ENCODE results near the gene ARHGEF26. TPM values are rescaled to one million over a fixed set of nuclear protein-coding genes. Genes with fewer than 3 reads are reported as not detected.

The ARHGEF26 gene
- total and polyA plus RNA-seq, 7 donors = 2.3 to 125 (median 48.4) TPM

GRCh38 chr3:154235330-154235729 is 114.1 kb downstream of the ARHGEF26 start:
- 94 to 96% methylated on average over 1 of the region's 1 CpG for WGBS, 2 donors
- peaks cover 2 to 34% (median 5%) of the 10 kb centered on the region in 4 donors for H3K36me3 ChIP-seq
- H3K27me3 ChIP-seq = no peaks in the 10 kb centered on the region
- no peak overlapping the region for H3K27ac ChIP-seq
- TF ChIP-seq POLR2AphosphoS5 (IDR thresholded peaks at IDR 0.05) (no peak), CTCF (IDR thresholded peaks at IDR 0.05) (no peak), POLR2A (IDR thresholded peaks at IDR 0.05) (no peak), EP300 (IDR thresholded peaks at IDR 0.05) (no peak)
- intact Hi-C loops (cut with DNase I) = no loop called here
- H3K9me3 ChIP-seq = no peaks in the 10 kb centered on the region
- H3K4me1 ChIP-seq = peaks cover 0 to 19% (median 11%) of the 10 kb centered on the region in 4 donors
- no peak for DNase-seq
- H3K4me3 ChIP-seq = no peak overlapping the region

DNA sequence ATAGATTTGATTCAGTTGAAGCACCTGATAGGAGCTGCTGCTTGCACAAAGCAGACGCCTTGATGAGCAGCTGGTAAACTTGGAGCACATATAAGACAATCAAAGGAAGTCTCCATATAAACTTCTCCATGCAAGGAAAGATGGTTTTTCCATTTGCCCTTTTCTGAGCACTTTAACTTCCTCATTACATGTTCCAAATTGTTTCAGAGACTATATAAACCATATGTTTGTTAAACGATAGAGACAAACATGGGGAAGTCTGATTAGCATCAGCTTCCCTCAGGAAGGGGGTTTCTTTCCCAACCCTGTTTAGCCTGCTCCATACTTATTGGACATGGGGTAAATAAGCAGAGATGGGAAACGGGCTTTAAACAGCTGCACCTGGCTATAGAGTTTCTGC is 115.1 kb downstream of the ARHGEF26 start:
- Histone ChIP-seq H3K27me3 (no peaks in the 10 kb centered on the region), H3K27ac (no peak overlapping the region), H3K9me3 (no peaks in the 10 kb centered on the region), H3K4me3 (no peak overlapping the region), H3K4me1 (peaks cover 0 to 19% (median 10%) of the 10 kb centered on the region in 4 donors), H3K36me3 (peaks cover 4 to 44% (median 13%) of the 10 kb centered on the region in 4 donors)
- intact Hi-C loops (cut with DNase I) = no loop called here
- DNase-seq = no peak
- TF ChIP-seq POLR2A (IDR thresholded peaks at IDR 0.05) (no peak), POLR2AphosphoS5 (IDR thresholded peaks at IDR 0.05) (no peak), EP300 (IDR thresholded peaks at IDR 0.05) (no peak), CTCF (IDR thresholded peaks at IDR 0.05) (no peak)
- WGBS, 2 donors = 48 to 63% methylated on average over 3 of the region's 3 CpGs

DNA sequence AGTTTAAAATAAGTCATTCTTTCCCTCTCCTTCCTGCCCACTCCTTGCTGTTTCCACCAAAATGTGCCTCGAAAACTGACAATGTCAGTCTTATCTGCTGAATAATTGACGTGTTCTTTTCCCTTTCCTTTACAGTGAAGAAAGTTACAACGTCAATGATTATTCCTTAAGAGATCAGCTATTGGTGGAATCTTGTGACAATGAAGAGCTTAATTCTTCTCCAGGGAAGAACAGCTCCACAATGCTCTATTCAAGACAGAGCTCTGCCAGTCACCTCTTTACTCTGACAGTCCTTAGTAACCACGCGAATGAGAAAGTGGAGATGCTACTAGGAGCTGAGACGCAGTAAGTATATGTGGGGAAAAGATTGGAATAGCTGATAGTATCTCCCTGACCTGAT is 119.0 kb downstream of the ARHGEF26 start:
- TF ChIP-seq EP300 (IDR thresholded peaks at IDR 0.05) (no peak), POLR2A (IDR thresholded peaks at IDR 0.05) (no peak), POLR2AphosphoS5 (IDR thresholded peaks at IDR 0.05) (no peak), CTCF (IDR thresholded peaks at IDR 0.05) (no peak)
- intact Hi-C loops (cut with DNase I) = no loop called here

GRCh38 chr3:154241496-154241895 is 120.3 kb downstream of the ARHGEF26 start:
- TF ChIP-seq EP300 (IDR thresholded peaks at IDR 0.05) = no peak
- TF ChIP-seq POLR2AphosphoS5 (IDR thresholded peaks at IDR 0.05) = no peak
- no peak for TF ChIP-seq CTCF (IDR thresholded peaks at IDR 0.05)
- no peak for TF ChIP-seq POLR2A (IDR thresholded peaks at IDR 0.05)
- H3K4me1 ChIP-seq = peaks cover 0 to 40% (median 21%) of the 10 kb centered on the region in 4 donors
- peak overlapping the region in 2 of 4 donors; percentile 30 to 55 for H3K27ac ChIP-seq
- WGBS, 2 donors = 94 to 95% methylated on average over 5 of the region's 5 CpGs
- H3K27me3 ChIP-seq = no peaks in the 10 kb centered on the region
- DNase-seq = no peak
- no peaks in the 10 kb centered on the region for H3K9me3 ChIP-seq
- H3K4me3 ChIP-seq = no peak overlapping the region
- intact Hi-C loops (cut with DNase I) = no loop called here
- H3K36me3 ChIP-seq = peaks cover 0 to 26% (median 13%) of the 10 kb centered on the region in 4 donors

More for the DNA sequence above, 119.0 kb downstream of the ARHGEF26 start:
- H3K27me3 ChIP-seq = no peaks in the 10 kb centered on the region
- no peak overlapping the region for H3K4me3 ChIP-seq
- 92 to 96% methylated on average over 6 of the region's 6 CpGs for WGBS, 2 donors
- no peaks in the 10 kb centered on the region for H3K9me3 ChIP-seq
- peaks cover 0 to 33% (median 13%) of the 10 kb centered on the region in 4 donors for H3K36me3 ChIP-seq
- peaks cover 0 to 36% (median 21%) of the 10 kb centered on the region in 4 donors for H3K4me1 ChIP-seq
- no peak overlapping the region for H3K27ac ChIP-seq
- no peak for DNase-seq

DNA sequence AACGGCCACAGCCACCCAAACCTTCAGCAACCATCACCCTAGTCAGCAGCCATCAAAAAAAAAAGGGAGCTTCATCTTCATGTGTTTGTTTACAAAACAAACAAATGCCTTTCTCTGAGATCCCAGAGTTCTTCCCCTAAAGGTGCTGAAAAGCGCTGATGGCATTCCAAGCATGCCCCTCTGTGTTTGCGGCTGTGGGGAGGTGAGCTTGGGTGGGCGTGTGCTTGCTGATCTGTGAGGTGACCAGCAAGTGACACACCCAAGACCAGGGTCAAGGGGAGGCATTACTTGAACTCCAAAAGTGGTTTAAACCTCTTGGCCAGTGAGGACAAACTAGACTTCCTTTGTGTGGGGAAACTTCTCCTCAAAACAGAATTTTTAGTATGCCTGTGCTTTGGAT is 121.6 kb downstream of the ARHGEF26 start:
- TF ChIP-seq CTCF (IDR thresholded peaks at IDR 0.05) (no peak), POLR2A (IDR thresholded peaks at IDR 0.05) (no peak), EP300 (IDR thresholded peaks at IDR 0.05) (no peak), POLR2AphosphoS5 (IDR thresholded peaks at IDR 0.05) (no peak)
- peaks cover 0 to 39% (median 24%) of the 10 kb centered on the region in 4 donors for H3K4me1 ChIP-seq
- no peak for DNase-seq
- H3K27me3 ChIP-seq = no peaks in the 10 kb centered on the region
- no peak overlapping the region for H3K4me3 ChIP-seq
- 90 to 91% methylated on average over 4 of the region's 4 CpGs for WGBS, 2 donors
- peaks cover 0 to 25% (median 13%) of the 10 kb centered on the region in 4 donors for H3K36me3 ChIP-seq
- intact Hi-C loops (cut with DNase I) = no loop called here
- peak overlapping the region; percentile 55 to 69 (median 58) for H3K27ac ChIP-seq
- no peaks in the 10 kb centered on the region for H3K9me3 ChIP-seq

All from sigmoid colon (tissue), 7 donors.